H4 (cell line): ENCODE data around the gene NME7. TPM values are rescaled to one million over a fixed set of nuclear protein-coding genes. Genes with fewer than 3 reads are reported as not detected.

Experiments used
- DNase-seq: peaks from one replicate; pipeline ENCODE4 v3.0.0-alpha.2; 2015; ENCODE audit warnings: low spot score
- total RNA-seq: library from RNA; depleted of rRNA; stranded (reverse); fragments of >200 nt; shearing (Covaris generic); gene quantifications from 2 replicates; pipeline ENCODE4 v1.2.3, GENCODE V29; 2014

NME7 gene
- total RNA-seq, 1 experiment from 2014 or later, result 50.4 TPM

DNA sequence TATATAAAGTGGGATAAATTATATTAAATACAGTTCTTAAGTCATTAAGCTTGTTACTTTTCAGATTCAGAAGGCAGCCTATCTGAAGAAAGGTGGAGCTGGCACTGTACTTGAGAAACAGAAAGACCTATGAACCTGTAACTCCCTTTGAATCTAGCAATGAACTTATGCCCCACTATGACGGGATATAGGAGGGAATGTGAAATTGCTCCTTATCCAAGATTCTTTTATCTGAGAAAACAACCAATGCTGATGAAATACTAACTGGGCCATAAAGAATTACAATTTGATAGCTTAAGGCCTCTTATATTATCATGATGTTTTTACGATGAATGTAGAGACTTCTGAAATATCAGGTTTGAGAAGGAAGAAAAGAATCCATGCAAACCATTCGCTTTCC, 211.0 kb downstream of the NME7 start:
- no peak for DNase-seq

DNA sequence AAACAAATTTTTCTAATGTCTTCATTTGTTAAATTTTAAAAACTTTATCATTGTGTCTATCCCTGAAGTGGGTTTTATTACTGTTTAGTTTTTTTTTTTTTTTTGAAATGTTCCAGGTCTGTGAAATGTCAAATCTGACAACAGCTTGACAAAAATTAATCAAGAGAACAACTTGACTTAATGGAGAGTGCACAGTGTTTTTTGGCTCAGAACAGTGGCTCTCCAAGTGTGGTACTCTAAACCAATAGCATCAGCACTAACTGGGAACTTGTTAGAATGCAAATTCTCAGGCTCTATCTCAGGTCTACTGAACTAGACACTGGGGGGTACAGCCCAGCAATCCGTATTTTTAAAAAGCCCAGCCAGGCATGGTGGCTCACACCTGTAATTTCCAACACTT, 211.9 kb downstream of the NME7 start:
- DNase-seq, result no peak

DNA sequence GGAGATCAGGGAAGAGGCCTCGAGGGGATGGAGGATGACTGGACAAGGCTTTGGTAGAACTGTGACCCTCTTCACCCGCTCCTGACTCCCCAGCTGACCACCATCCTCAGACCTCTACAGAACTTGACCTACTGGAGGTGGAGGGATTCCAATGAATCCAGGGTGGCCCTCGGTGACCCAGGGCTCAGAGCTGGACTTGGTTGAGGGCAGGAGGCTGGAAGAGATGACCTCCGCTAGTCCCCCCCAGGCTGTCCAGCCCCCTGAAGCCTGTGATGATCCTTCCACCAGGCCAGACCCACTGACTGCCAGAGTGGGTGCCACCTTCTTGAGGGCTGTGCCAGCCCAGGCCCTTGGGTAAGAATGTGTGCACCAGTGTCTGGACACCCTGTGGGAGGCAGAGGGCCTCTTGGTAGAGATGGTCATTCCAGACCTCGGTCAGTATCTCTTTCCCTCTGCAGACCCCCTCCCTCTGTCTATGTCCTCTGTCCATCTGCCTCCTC, 216.2 kb downstream of the NME7 start:
- DNase-seq, result no peak

- no peak for DNase-seq
Measured at GRCh38 chr1:169150641-169151337, 216.8 kb downstream of the NME7 start.

GRCh38 chr1:169149555-169150286, 217.9 kb downstream of the NME7 start:
- no peak for DNase-seq

GRCh38 chr1:169148472-169149252, 218.9 kb downstream of the NME7 start:
- no peak for DNase-seq

DNA sequence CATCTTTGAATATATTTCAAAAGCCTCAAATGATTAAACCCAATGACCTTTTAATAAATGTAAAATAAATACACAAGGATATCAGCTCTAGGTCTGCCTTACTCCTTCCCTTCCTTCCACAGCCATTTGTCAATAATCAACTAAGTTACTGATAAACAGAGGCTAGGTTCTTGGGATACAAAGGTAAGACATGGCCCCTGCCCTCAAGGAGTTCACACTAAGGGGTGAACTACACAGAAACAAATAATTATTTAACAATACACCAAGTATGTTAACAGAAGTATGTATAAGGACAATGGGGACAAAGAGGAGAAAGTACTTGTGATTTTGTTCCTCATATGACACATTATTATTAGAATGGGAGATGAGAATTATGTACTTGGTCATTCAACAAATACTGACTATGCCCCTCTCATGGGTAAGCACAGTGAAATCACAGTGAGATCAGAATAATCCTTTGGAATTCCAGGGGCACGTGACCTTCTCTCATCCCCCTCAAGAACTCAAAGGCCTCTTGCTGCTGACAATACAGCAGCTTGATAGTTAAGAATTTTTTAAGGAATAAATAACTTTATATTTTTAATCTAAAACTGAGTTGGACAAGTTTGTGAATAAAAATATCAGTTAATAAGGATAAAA, 220.9 kb downstream of the NME7 start:
- DNase-seq, result no peak

DNA sequence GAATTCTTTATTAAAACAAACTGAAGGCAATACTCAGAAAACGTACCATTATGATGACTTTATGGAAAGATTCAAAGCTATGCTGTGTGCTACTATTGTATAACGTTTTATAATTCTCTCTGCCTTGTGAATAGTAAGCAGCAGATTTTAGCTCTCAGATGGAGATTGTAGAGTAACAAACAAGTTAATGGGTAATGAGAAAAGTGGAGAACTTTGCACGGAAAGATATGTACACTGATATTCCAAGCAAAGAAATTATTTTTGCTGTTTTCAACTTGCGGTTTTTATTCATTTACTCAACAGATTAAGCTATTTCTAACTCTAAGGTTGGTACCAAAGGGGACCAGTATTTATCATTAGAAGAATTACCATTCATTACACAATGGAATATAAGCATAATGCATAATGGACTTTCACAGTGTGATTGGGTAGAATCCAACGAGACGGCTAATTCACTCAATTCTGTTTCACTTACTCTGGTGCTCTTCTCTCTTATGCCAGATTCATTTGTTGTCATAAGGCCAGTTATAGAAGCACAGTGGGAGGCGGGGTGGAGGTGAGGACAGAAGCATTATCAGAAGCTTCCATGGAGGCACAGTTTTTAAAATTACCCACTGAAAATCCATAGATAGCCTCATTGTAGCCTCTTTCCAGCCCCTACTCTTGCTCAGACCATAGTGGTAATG, 222.5 kb downstream of the NME7 start:
- no peak for DNase-seq

DNA sequence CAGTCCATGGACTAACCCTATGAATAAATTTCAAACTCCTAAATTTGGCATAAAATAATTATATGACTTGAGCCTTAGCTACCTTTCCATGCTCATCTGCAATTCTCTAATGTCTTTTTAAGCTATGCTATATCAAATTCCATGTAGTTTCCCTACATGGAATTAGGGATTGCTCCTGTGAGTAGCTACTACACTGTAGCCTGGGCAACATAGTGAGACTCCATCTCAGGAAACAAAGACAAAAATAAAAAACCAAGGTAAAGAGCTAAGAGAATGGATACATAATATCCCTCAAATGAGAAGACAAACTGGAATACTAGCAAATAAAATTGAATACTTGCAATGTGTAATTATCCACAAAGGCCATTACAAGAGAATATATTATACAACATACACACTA, 223.6 kb downstream of the NME7 start:
- DNase-seq, result no peak

- DNase-seq, result no peak
Measured at GRCh38 chr1:169143346-169143745, 224.3 kb downstream of the NME7 start.

DNA sequence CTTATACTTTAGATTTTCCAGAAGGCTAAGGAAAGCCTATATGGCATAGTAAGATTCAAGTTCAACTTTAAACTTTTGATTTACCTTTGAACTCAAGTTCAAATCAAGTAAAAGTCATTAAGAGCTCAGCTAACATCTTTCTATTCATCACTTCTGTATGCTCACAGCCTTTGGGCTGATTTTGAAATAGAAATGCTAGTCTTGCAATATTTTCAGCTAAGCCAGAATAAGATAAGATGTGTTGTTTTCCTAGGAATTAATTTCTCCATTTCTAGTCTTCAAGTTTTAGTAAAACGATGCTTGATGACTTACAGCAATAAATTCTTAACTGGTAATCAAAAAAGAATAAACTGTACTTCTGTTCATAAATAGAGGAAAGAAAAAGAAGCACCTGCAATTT, 225.5 kb downstream of the NME7 start:
- DNase-seq, result no peak

- DNase-seq, result no peak
Measured at GRCh38 chr1:169141356-169141755, 226.2 kb downstream of the NME7 start.

DNA sequence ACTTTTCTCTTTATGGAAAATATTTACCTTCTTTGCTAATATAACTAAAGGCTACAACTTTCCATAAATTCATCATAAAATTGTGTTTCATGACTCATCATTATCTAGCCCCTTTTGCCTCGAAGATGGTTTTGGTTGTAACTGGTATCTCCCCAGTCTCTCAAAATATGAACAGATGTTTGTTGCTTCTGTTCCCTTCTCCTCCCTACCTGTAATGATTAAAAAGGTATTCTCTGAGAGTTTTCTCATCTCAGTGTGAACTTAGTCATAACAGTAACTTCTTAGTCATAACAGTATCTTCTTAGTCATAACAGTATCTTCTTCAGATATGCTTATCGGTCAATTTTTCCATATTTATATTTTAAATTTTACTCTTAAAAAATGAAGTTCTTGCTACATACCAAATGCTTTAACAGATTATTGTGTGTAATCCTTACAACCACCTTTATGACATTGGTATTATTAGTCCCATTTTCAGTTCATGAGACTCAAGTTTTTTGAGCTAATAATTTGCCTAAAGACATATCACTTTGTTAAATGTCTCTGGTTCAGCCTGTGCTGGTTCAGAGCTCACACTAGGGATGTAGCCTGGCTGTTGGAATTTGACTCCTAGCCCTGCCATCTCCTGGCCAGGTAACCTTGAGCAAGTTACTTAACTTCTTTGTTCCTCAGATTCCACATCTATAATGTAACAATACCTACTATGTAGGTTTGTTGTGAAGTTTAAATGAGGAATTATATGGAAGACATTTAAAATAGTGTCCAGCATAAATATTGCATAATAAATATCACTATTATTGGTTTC, 228.5 kb downstream of the NME7 start:
- DNase-seq, result no peak

GRCh38 chr1:169137357-169137756, 230.2 kb downstream of the NME7 start:
- no peak for DNase-seq

DNA sequence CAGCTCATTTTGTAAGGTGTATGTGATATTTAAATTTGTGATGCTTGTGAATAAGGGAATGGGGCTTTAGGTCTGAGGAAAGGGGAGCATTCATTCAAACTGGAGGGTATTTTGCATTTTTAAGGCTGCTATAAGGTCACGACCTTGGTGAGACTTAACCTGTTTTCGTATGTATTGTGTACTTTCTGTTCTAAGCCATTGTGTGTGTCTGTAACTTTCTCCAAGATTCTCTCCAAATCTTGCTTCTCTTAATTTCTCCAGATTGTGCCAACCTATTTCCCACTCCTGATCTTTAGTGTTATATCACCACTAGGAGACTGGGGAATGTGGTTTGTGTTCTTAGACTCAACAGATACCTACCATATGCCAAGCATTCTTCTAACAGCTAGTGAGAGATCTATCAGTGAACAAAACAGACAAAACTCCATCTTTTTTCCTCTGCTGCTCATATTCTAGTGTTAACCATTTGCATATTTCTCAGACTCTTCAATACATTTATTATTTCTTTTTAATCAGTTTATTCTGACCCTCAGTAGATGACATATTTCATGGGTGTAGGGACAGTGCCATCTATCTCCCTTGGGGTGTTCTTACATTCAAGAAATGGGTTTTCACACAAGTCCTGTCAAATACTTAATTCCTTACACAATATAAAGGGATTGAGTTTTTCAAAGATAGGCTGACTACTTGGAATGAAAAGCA, 233.6 kb downstream of the NME7 start:
- DNase-seq, result no peak

DNA sequence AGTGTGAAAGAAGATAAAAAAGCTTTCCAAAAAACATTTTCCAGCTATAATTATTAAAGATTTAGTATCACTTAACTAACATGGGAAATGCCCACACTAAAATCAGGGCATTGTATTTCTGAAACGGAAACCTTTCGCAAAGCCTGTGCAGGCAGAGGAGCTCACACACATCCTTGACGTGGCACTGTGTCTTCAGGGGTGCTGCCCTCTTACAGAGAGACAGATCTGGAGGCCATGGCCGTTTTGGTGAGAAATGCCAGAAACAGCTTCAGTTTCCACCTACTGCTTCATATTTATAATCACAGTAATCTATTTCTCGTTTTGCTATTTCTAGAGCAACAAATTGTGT, 234.4 kb downstream of the NME7 start:
- DNase-seq, result no peak

- DNase-seq, result no peak
Measured at GRCh38 chr1:169132512-169133227, 234.9 kb downstream of the NME7 start.

DNA sequence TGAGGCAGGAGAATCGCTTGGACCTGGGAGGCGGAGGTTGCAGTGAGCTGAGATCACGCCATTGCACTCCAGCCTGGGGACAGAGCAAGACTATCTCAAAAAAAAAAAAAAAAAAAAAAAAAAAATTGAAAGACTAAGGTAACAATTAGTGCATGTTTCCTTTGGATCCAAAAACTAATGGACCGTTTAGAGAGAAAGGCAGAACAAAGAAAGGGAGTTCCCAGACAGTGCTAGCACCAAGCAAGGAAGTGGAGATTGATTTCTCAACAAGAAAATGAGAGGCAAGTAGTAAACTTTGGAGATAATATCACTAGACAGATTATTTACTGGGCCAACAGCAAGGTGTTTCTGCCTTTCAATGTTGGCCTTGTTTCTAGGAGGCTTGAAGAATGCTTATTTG, 236.9 kb downstream of the NME7 start:
- DNase-seq, result no peak

- no peak for DNase-seq
Measured at GRCh38 chr1:169129109-169129784, 238.3 kb downstream of the NME7 start.
